HG02970 (cell line): Measurements from ENCODE around the gene HOXC12.

Source experiments
- ATAC-seq: cut with Tn5 transposase; IDR thresholded peaks from one replicate; pipeline ENCODE4 v1.9.1; 2021; ENCODE audit warnings: mild to moderate bottlenecking, moderate library complexity, moderate number of reproducible peaks; ENCODE audit not compliant: unreplicated experiment, low FRiP score

Gene HOXC12

GRCh38 chr12:53940443-53941014 lies 14.2 kb upstream of the HOXC12 start:
- ATAC-seq = no peak

GRCh38 chr12:53941187-53941586 lies 13.5 kb upstream of the HOXC12 start:
- ATAC-seq = no peak

- no peak for ATAC-seq
Measured at GRCh38 chr12:53941750-53942149, 13.0 kb upstream of the HOXC12 start.

- ATAC-seq = no peak
Measured at GRCh38 chr12:53942467-53942997, 12.2 kb upstream of the HOXC12 start.

- ATAC-seq = no peak
Measured at GRCh38 chr12:53944209-53944608, 10.5 kb upstream of the HOXC12 start.

- no peak for ATAC-seq
Measured at GRCh38 chr12:53944907-53945847, 9.5 kb upstream of the HOXC12 start.

- ATAC-seq = no peak
Measured at GRCh38 chr12:53947743-53948142, 7.0 kb upstream of the HOXC12 start.

- no peak for ATAC-seq
Measured at GRCh38 chr12:53948650-53949593, 5.8 kb upstream of the HOXC12 start.

GRCh38 chr12:53949631-53950436 lies 4.9 kb upstream of the HOXC12 start:
- no peak for ATAC-seq

GRCh38 chr12:53950437-53950773 lies 4.3 kb upstream of the HOXC12 start:
- ATAC-seq = no peak

- no peak for ATAC-seq
Measured at GRCh38 chr12:53950789-53951576, 3.7 kb upstream of the HOXC12 start.

- no peak for ATAC-seq
Measured at GRCh38 chr12:53951577-53952334, 2.9 kb upstream of the HOXC12 start.

- no peak for ATAC-seq
Measured at GRCh38 chr12:53952335-53952694, 2.4 kb upstream of the HOXC12 start.

- no peak for ATAC-seq
Measured at GRCh38 chr12:53952871-53953734, 1.6 kb upstream of the HOXC12 start.

- no peak for ATAC-seq
Measured at GRCh38 chr12:53953831-53954693, 641 bp upstream of the HOXC12 start.

- ATAC-seq = no peak
Measured at GRCh38 chr12:53955036-53955775, 503 bp downstream of the HOXC12 start.
